Omental fat pad (tissue), 4 donors: Measurements from ENCODE around the gene NT5E. TPM values are rescaled to one million over a fixed set of nuclear protein-coding genes. Genes with fewer than 3 reads are reported as not detected.
"Not testable (repeated sequence)": the region's sequence is repeated elsewhere in the genome, so short reads cannot be mapped to it uniquely, and the experiment has no call there.

Source experiments
- ATAC-seq: fragments of 150-250 bp; one replicate; pipeline ENCODE4 v1.9.1; 2016; ENCODE audit warnings: mild to moderate bottlenecking, moderate library complexity; ENCODE audit not compliant: low FRiP score
- DNase-seq: peaks from one replicate; pipeline ENCODE4 v3.0.0-alpha.2; 2019; ENCODE audit warnings: low spot score
- total RNA-seq, 4 donors: library from RNA; depleted of rRNA; stranded (reverse); fragments of >200 nt; gene quantifications; one replicate each; pipeline ENCODE4 v1.1.0, GENCODE V29; 2016
- TF ChIP-seq, protein P1 (sequence below), 3 donors: fragments of 450-650 bp; IDR thresholded peaks; one replicate each; pipeline ENCODE4 v1.5.1; 2016 to 2017; ENCODE audit warnings: antibody characterized with exemption in 3 of 3, mild to moderate bottlenecking in 3 of 3, moderate library complexity in 2 of 3

The NT5E gene
- total RNA-seq, 4 donors from 2014 or later: 11.4 to 28.6 (median 18.2) TPM

DNA sequence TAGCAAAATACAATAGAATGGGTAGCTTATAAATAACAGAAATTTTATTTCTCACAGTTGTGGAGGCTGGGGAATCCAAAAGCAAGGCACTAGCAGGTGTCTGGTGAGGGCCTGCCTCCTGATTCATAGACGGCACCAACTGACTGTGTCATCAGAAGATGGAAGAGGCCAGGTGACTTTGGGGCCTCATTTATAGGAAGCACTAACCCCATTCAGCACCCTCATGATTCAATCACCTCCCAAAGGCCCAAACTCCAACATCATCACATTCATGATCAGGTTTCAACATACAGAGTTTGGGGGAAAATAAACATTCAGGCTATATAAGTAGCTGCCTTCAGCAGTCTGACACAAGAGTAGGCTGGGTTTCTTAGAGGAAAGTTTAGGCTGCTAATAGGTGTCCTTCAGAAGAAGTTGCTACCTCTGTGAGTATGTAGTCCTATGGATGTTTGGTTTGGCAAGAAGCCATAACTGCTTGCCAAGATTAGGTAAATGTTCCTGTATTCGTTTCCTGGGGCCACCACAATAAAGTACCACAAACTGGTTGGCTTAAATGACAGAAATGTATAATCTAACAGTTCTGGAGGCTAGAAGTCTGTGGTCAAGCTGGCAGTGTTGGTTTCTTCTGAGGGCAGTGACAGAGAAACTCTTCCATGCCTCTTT lies 48.8 kb downstream of the NT5E start:
- TF ChIP-seq, protein P1, sequence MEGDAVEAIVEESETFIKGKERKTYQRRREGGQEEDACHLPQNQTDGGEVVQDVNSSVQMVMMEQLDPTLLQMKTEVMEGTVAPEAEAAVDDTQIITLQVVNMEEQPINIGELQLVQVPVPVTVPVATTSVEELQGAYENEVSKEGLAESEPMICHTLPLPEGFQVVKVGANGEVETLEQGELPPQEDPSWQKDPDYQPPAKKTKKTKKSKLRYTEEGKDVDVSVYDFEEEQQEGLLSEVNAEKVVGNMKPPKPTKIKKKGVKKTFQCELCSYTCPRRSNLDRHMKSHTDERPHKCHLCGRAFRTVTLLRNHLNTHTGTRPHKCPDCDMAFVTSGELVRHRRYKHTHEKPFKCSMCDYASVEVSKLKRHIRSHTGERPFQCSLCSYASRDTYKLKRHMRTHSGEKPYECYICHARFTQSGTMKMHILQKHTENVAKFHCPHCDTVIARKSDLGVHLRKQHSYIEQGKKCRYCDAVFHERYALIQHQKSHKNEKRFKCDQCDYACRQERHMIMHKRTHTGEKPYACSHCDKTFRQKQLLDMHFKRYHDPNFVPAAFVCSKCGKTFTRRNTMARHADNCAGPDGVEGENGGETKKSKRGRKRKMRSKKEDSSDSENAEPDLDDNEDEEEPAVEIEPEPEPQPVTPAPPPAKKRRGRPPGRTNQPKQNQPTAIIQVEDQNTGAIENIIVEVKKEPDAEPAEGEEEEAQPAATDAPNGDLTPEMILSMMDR (IDR thresholded peaks at IDR 0.05): no peak
- DNase-seq: no peak
- ATAC-seq: no peak

- no peak for ATAC-seq
- no peak for DNase-seq
- TF ChIP-seq, protein P1 (IDR thresholded peaks at IDR 0.05): no peak
Measured at GRCh38 chr6:85506441-85507093, 56.7 kb downstream of the NT5E start.

DNA sequence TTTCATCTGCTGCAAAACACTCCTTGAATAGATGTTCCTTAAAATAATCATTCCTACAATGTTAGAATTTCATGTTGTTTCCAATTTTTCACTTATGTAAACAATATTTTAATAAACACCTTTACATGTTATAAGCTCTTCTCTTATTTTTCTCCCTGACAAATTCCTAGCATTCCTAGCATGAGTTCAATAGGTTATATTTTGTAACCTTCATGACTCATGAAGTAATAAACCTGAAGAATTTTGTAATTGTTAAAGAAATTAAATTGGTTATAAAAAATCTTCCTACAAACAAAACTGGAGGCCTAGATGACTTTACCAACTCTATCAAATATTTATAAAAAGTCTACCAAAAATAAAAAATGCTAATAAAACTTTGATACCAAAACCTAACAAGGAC lies 66.3 kb downstream of the NT5E start:
- DNase-seq (no peak), ATAC-seq (no peak)
- TF ChIP-seq, protein P1 (IDR thresholded peaks at IDR 0.05): no peak

GRCh38 chr6:85524281-85524680 lies 74.4 kb downstream of the NT5E start:
- not testable (repeated sequence) for ATAC-seq, DNase-seq

DNA sequence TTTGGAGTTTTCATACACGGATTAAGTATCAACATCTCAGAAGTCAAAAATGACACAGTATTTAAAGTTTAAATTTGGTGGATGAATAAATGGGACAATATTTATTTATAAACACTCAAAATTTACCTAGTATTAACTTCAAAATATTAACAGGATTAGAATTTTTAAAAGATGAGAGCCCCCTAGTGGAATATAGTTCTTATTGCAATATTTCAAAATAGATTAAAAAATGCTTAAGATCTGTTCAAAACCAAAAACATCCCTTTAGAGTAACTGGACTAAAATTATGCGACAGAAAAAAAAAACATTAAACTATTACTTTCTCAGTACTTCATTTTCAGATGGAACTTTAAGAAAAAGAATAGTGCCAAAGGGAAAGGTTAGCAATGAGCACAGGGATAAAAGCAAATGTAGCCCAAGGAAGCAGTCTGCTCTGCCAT lies 87.2 kb downstream of the NT5E start:
- no peak for ATAC-seq

DNA sequence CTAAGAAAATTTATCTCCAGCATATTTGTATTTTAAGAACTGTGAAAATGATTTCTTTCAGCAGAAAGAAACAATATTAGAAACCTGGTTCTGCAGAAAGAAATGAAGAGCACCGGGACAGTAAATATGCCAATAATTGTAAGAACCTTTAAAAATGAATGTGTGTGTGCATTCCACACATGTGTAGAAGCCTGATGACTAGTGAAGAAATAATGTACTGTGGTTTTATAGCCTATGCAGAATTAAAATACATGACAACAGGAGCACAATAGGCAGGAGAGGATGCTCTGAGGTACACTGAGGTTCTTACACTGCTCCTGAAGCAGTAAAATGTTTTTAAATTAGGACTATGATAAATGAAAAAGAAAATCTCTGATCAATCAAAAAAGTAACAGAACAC lies 94.9 kb downstream of the NT5E start:
- DNase-seq: no peak
- ATAC-seq: no peak
- TF ChIP-seq, protein P1 (IDR thresholded peaks at IDR 0.05): no peak

More for the DNA sequence above, 87.2 kb downstream of the NT5E start:
- TF ChIP-seq, protein P1 (IDR thresholded peaks at IDR 0.05): no peak
- DNase-seq: no peak

Other genes with a start within 250 kb of the NT5E start
- gene SNX14, start 143.8 kb downstream of the NT5E start, total RNA-seq: 10 to 100 TPM; 62.8 to 97.6 (median 85.9) TPM
- gene SYNCRIP, start 192.8 kb downstream of the NT5E start, total RNA-seq: 100 to 1,000 TPM in 1 of 4 donors, 10 to 100 TPM in 3; 52.9 to 126 (median 64.1) TPM